IMR-90 (cell line): Measurements from ENCODE around the gene ALB. TPM values are rescaled to one million over a fixed set of nuclear protein-coding genes. Genes with fewer than 3 reads are reported as not detected.

Source experiments
- ATAC-seq: fragments of 200-7000 bp; cut with Tn5 transposase; 2 replicates; pipeline ENCODE4 v1.9.1; 2020; ENCODE audit warnings: low read depth, mild to moderate bottlenecking, moderate library complexity
- BruUV-seq: library from RNA; stranded (reverse); fragments of 400-500 nt; replicated peaks from 2 replicates; lab custom pipeline; 2021; lab: Mats Ljungman, UMichigan
- CTCF ChIA-PET: fragments of 300-600 bp; formaldehyde crosslinking; extraction: SDS; loops from one replicate; lab custom pipeline; 2021; ENCODE audit warnings: antibody characterized with exemption; lab: Yijun Ruan, JAX
- POLR2A ChIA-PET: fragments of 300-600 bp; sonication (Branson Sonifier 250); formaldehyde crosslinking; loops from one replicate; lab custom pipeline; 2022; ENCODE audit warnings: antibody characterized with exemption; ENCODE audit not compliant: unreplicated experiment; lab: Charles Lee
- DNase-seq: peaks from one replicate; pipeline ENCODE4 v3.0.0; 2013
- H2AFZ ChIP-seq: replicated peaks from 2 replicates; pipeline ENCODE3; 2013; ENCODE audit warnings: low read length, mild to moderate bottlenecking; ENCODE audit not compliant: poor library complexity
- H2AK5ac ChIP-seq: 2 replicates; pipeline ENCODE4 v1.6.1; 2013; ENCODE audit warnings: low read depth, low read length, inconsistent platforms
- H2AK9ac ChIP-seq: replicated peaks from 2 replicates; pipeline ENCODE3; 2013; ENCODE audit warnings: mild to moderate bottlenecking, low read depth, low read length, moderate library complexity; ENCODE audit not compliant: poor library complexity
- H2BK120ac ChIP-seq: 2 replicates; pipeline ENCODE4 v1.6.1; 2013; ENCODE audit warnings: low read depth, low read length, inconsistent platforms
- H2BK15ac ChIP-seq: 3 replicates; pipeline ENCODE4 v1.6.1; 2013; ENCODE audit warnings: low read depth, low read length, inconsistent platforms
- H2BK20ac ChIP-seq: 2 replicates; pipeline ENCODE4 v1.6.1; 2013; ENCODE audit warnings: low read depth, mild to moderate bottlenecking, inconsistent platforms, low read length, moderate library complexity
- H2BK5ac ChIP-seq: 2 replicates; pipeline ENCODE4 v1.6.1; 2013; ENCODE audit warnings: mild to moderate bottlenecking, low read depth, low read length, inconsistent platforms; ENCODE audit not compliant: poor library complexity, severe bottlenecking
- H3K14ac ChIP-seq: replicated peaks from 2 replicates; pipeline ENCODE4 v1.6.1; 2013; ENCODE audit warnings: low read depth, low read length, inconsistent platforms
- H3K18ac ChIP-seq: 2 replicates; pipeline ENCODE4 v1.6.1; 2013; ENCODE audit warnings: low read depth, low read length, control low read depth
- H3K23ac ChIP-seq: 2 replicates; pipeline ENCODE4 v1.6.1; 2013; ENCODE audit warnings: low read depth, low read length, inconsistent platforms
- H3K27ac ChIP-seq: 2 replicates; pipeline ENCODE4 v1.5.1; 2013; ENCODE audit warnings: mild to moderate bottlenecking, control low read depth, low read length; ENCODE audit not compliant: insufficient read depth
- H3K27me3 ChIP-seq: 2 replicates; pipeline ENCODE4 v1.6.1; 2013; ENCODE audit warnings: low read length; ENCODE audit not compliant: control insufficient read depth, insufficient read depth
- H3K36me3 ChIP-seq: 2 replicates; pipeline ENCODE4 v1.6.1; 2013; ENCODE audit warnings: low read length, mixed read lengths; ENCODE audit not compliant: control insufficient read depth, insufficient read depth
- H3K4ac ChIP-seq: 2 replicates; pipeline ENCODE4 v1.6.1; 2013; ENCODE audit warnings: low read depth, low read length, inconsistent platforms
- H3K4me1 ChIP-seq: 2 replicates; pipeline ENCODE4 v1.6.1; 2013; ENCODE audit warnings: low read length, mixed read lengths; ENCODE audit not compliant: control insufficient read depth, insufficient read depth
- H3K4me2 ChIP-seq: 2 replicates; pipeline ENCODE4 v1.6.1; 2013; ENCODE audit warnings: low read depth, mild to moderate bottlenecking, control low read depth, low read length, moderate library complexity
- H3K4me3 ChIP-seq: 2 replicates; pipeline ENCODE4 v1.5.1; 2013; ENCODE audit warnings: low read depth, mild to moderate bottlenecking, control low read depth, low read length, moderate library complexity; ENCODE audit not compliant: insufficient read depth
- H3K56ac ChIP-seq: 2 replicates; pipeline ENCODE4 v1.6.1; 2013; ENCODE audit warnings: low read length, inconsistent platforms; ENCODE audit not compliant: insufficient read depth; ENCODE audit errors: extremely low read depth
- H3K79me1 ChIP-seq, 2 experiments: 2 replicates each; pipeline ENCODE4 v1.6.1; 2013; ENCODE audit warnings: low read length in 2 of 2, inconsistent platforms in 1 of 2, low read depth in 1 of 2
- H3K9ac ChIP-seq: 2 replicates; pipeline ENCODE4 v1.6.1; 2013; ENCODE audit warnings: low read depth, low read length, control low read depth
- H3K9me1 ChIP-seq: 2 replicates; pipeline ENCODE4 v1.6.1; 2013; ENCODE audit warnings: low read length, inconsistent platforms; ENCODE audit not compliant: insufficient read depth
- H3K9me3 ChIP-seq: 2 replicates; pipeline ENCODE4 v1.6.1; 2013; ENCODE audit warnings: low read length; ENCODE audit not compliant: control insufficient read depth, insufficient read depth
- H4K20me1 ChIP-seq: 2 replicates; pipeline ENCODE4 v1.6.1; 2013; ENCODE audit warnings: low read length, inconsistent platforms; ENCODE audit not compliant: insufficient read depth
- H4K5ac ChIP-seq: 2 replicates; pipeline ENCODE4 v1.6.1; 2013; ENCODE audit warnings: mild to moderate bottlenecking, low read depth, low read length, control low read depth
- H4K8ac ChIP-seq, 2 experiments: 2 replicates each; pipeline ENCODE4 v1.6.1; 2013; ENCODE audit warnings: low read depth in 2 of 2, low read length in 2 of 2, control low read depth in 1 of 2, inconsistent platforms in 1 of 2
- H4K91ac ChIP-seq: 2 replicates; pipeline ENCODE4 v1.6.1; 2013; ENCODE audit warnings: low read depth, low read length, inconsistent platforms; ENCODE audit not compliant: insufficient read depth
- CHD1 ChIP-seq: IDR thresholded peaks from 2 replicates; pipeline ENCODE4 v1.6.1; 2012; ENCODE audit warnings: low read depth, low read length, improper control_type of control experiment
- FOS ChIP-seq: fragments of 150-350 bp; IDR thresholded peaks from 2 replicates; pipeline ENCODE4 v1.6.1; 2016; ENCODE audit warnings: low read depth, low read length
- RAD21 ChIP-seq: IDR thresholded peaks from 2 replicates; pipeline ENCODE4 v1.6.1; 2012; ENCODE audit warnings: low read length, improper control_type of control experiment
- RFX5 ChIP-seq: IDR thresholded peaks from 2 replicates; pipeline ENCODE4 v1.8.0; 2012; ENCODE audit warnings: low read depth, mild to moderate bottlenecking, low read length, moderate library complexity
- WGBS, 2 experiments: methylation state at CpG; one replicate each; pipeline versions ENCODE4 v1.1.5 to v1.1.7; 2013; ENCODE audit warnings: missing lambda C conversion rate in 2 of 2; ENCODE audit not compliant: insufficient read length in 1 of 2; ENCODE audit errors: extremely low coverage in 2 of 2; 5-methylcytosine and 5-hydroxymethylcytosine counted together
- dilution Hi-C: fragments of 300-500 bp; cut with HindIII; formaldehyde crosslinking; loops from one replicate; pipeline ENCODE4 v1.14.3; 2018; ENCODE audit warnings: low sequenced_read_pairs; ENCODE audit not compliant: unreplicated experiment
- in situ Hi-C: fragments of 300-500 bp; cut with MboI; formaldehyde crosslinking; loops from 3 replicates; pipeline ENCODE4 v1.14.3; 2019; ENCODE audit warnings: low sequenced_read_pairs, inconsistent platforms, mixed read lengths
- intact Hi-C: fragments of 100-400 bp; cut with micrococcal nuclease; formaldehyde crosslinking; loops from 2 replicates; pipeline ENCODE4 v1.10.0; 2022
- polyA plus RNA-seq, 3 experiments: library from polyadenylated mRNA; depleted of rRNA; stranded (reverse); fragments of >200 nt; gene quantifications; 2 replicates each; pipeline ENCODE4 v1.2.3, GENCODE V29; 2012; ENCODE audit warnings: low replicate concordance in 1 of 3
- total RNA-seq: library from RNA; depleted of rRNA; stranded (reverse); fragments of >200 nt; gene quantifications from 2 replicates; pipeline ENCODE4 v1.2.3, GENCODE V29; 2012

The ALB gene
- total and polyA plus RNA-seq, 2 of the 4 experiments (the other 2 are of a cell fraction) = not detected

- Histone ChIP-seq H3K4me1 (no peaks in the 10 kb centered on the region), H3K36me3 (no peaks in the 10 kb centered on the region), H2BK120ac (no peak overlapping the region), H2BK15ac (no peak overlapping the region), H3K27ac (no peak overlapping the region), H3K4me2 (no peak overlapping the region), H2BK20ac (no peak overlapping the region), H3K14ac (no peak overlapping the region), H2AFZ (no peak overlapping the region), H2BK5ac (no peak overlapping the region), H3K9me1 (no peaks in the 10 kb centered on the region), H4K20me1 (no peaks in the 10 kb centered on the region), H4K5ac (no peak overlapping the region), H2AK5ac (no peak overlapping the region), H3K79me1 (no peaks in the 10 kb centered on the region), H2AK9ac (no peak overlapping the region), H3K23ac (no peak overlapping the region), H3K56ac (no peak overlapping the region), H3K27me3 (no peaks in the 10 kb centered on the region; the same call in 1 of the 2 replicates), H3K9ac (no peak overlapping the region), H3K18ac (no peak overlapping the region), H4K8ac (no peak overlapping the region), H4K91ac (no peak overlapping the region), H3K4ac (no peak overlapping the region), H3K9me3 (no peaks in the 10 kb centered on the region), H3K4me3 (no peak overlapping the region)
- DNase-seq = no peak
- ChIA-PET CTCF (no interaction called here), POLR2A (interaction anchor here (0.6 kb wide), 1 partner anchor 12 kb away, joined by 4 read pairs; no protein-coding TSS in a partner anchor)
- dilution Hi-C loops = no loop called here
- no CpG with 5 or more reads among the region's 4 CpGs for WGBS, 2 experiments
- BruUV-seq = no TSS peak
- TF ChIP-seq CHD1 (no peak), RFX5 (no peak), FOS (no peak), RAD21 (no peak)
- intact Hi-C loops = no loop called here
- in situ Hi-C loops = no loop called here
- ATAC-seq = no peak
These were observed 18.3 kb downstream of the ALB start for GRCh38 chr4:73422458-73422752.
